Natural killer cell (primary cell): ENCODE results near the gene SMAD5. TPM values are rescaled to one million over a fixed set of nuclear protein-coding genes. Genes with fewer than 3 reads are reported as not detected.

Experiments used
- ATAC-seq, 3 donors: fragments of 150-1000 bp in 2 of 3; fragments of 200-7000 bp in 1 of 3; cut with Tn5 transposase; 1 replicate in 1 of 3; 2 replicates in 2 of 3; pipeline ENCODE4 v1.10.0; 2021; ENCODE audit warnings: mild to moderate bottlenecking in 2 of 3, moderate library complexity in 2 of 3
- DNase-seq, 2 donors: peaks; one replicate each; pipeline versions ENCODE4 v3.0.0 to v3.0.0-alpha.2; 2013 to 2021; ENCODE audit warnings: mixed read lengths in 1 of 2
- H3K27ac ChIP-seq: one replicate; pipeline ENCODE4 v1.5.1; 2013; ENCODE audit warnings: mild to moderate bottlenecking, low read length
- H3K27me3 ChIP-seq: one replicate; pipeline ENCODE4 v1.6.1; 2013; ENCODE audit warnings: low read length; ENCODE audit not compliant: control insufficient read depth, insufficient read depth
- H3K36me3 ChIP-seq: one replicate; pipeline ENCODE4 v1.6.1; 2013; ENCODE audit warnings: low read length; ENCODE audit not compliant: control insufficient read depth, insufficient read depth
- H3K4me1 ChIP-seq: one replicate; pipeline ENCODE4 v1.6.1; 2013; ENCODE audit warnings: low read length; ENCODE audit not compliant: control insufficient read depth, insufficient read depth
- H3K4me3 ChIP-seq: one replicate; pipeline ENCODE4 v1.5.1; 2013; ENCODE audit warnings: low read length
- H3K9me3 ChIP-seq: one replicate; pipeline ENCODE4 v1.6.1; 2013; ENCODE audit warnings: low read length; ENCODE audit not compliant: control insufficient read depth, insufficient read depth
- H3K27ac Mint-ChIP-seq, 2 donors: one replicate each; pipeline ENCODE4 v1.8.0; 2022; ENCODE audit warnings: mild to moderate bottlenecking in 2 of 2, mixed read lengths in 2 of 2, moderate library complexity in 1 of 2
- H3K27me3 Mint-ChIP-seq, 2 donors: one replicate each; pipeline ENCODE4 v1.8.0; 2022; ENCODE audit warnings: low read depth in 2 of 2, mixed read lengths in 2 of 2
- H3K36me3 Mint-ChIP-seq: one replicate; pipeline ENCODE4 v1.8.0; 2022; ENCODE audit warnings: mixed read lengths
- H3K4me1 Mint-ChIP-seq, 2 donors: one replicate each; pipeline ENCODE4 v1.8.0; 2022; ENCODE audit warnings: mixed read lengths in 2 of 2
- H3K4me3 Mint-ChIP-seq: one replicate; pipeline ENCODE4 v1.8.0; 2022; ENCODE audit warnings: mild to moderate bottlenecking, moderate library complexity, mixed read lengths
- H3K9me3 Mint-ChIP-seq, 2 donors: one replicate each; pipeline ENCODE4 v1.8.0; 2022; ENCODE audit warnings: mixed read lengths in 2 of 2
- CTCF ChIP-seq: fragments of 200-600 bp; IDR thresholded peaks from one replicate; pipeline ENCODE4 v1.8.0; 2022; ENCODE audit warnings: antibody characterized with exemption
- WGBS: methylation state at CpG from one replicate; pipeline ENCODE4 v1.1.7; 2013; ENCODE audit warnings: missing lambda C conversion rate; ENCODE audit not compliant: insufficient coverage; 5-methylcytosine and 5-hydroxymethylcytosine counted together
- intact Hi-C: fragments of 100-400 bp; cut with micrococcal nuclease; formaldehyde crosslinking; loops from one replicate; pipeline ENCODE4 v1.14.2; 2022
- total RNA-seq, 4 donors: library from RNA; stranded (reverse); fragments of 120-200 nt in 1 of 4; gene quantifications; one replicate each; pipeline versions ENCODE4 v1.2.3 to v1.2.4, GENCODE V29; 2013 to 2022

The SMAD5 gene
- total RNA-seq, 3 donors from 2014 or later (not counting 1 experiment from before 2014, with no cell fraction given), result 44.0 to 60.1 (median 54.1) TPM

- H3K27ac Mint-ChIP-seq, result no peak overlapping the region
- H3K36me3 ChIP-seq, result no peaks in the 10 kb centered on the region
- ATAC-seq (no peak), DNase-seq (no peak)
- 82% methylated on average over 4 of the region's 5 CpGs for WGBS
- no peaks in the 10 kb centered on the region for H3K9me3 Mint-ChIP-seq
- H3K4me1 ChIP-seq, result no peaks in the 10 kb centered on the region
- H3K27ac ChIP-seq, result no peak overlapping the region
- H3K4me3 Mint-ChIP-seq, result no peak overlapping the region
- peaks cover 5 to 9% of the 10 kb centered on the region in 2 donors for H3K27me3 Mint-ChIP-seq
- no peaks in the 10 kb centered on the region for H3K9me3 ChIP-seq
- intact Hi-C loops, result no loop called here
- no peaks in the 10 kb centered on the region for H3K36me3 Mint-ChIP-seq
- no peak overlapping the region for H3K4me3 ChIP-seq
- no peak for TF ChIP-seq CTCF
- H3K27me3 ChIP-seq, result no peaks in the 10 kb centered on the region
- no peaks in the 10 kb centered on the region for H3K4me1 Mint-ChIP-seq
Observed at GRCh38 chr5:136109453-136110135, 23.1 kb upstream of the SMAD5 start.

- H3K9me3 ChIP-seq, result no peaks in the 10 kb centered on the region
- Mint-ChIP-seq H3K27me3 (peaks cover 0 to 14% of the 10 kb centered on the region in 2 donors), H3K4me1 (no peaks in the 10 kb centered on the region), H3K9me3 (no peaks in the 10 kb centered on the region), H3K27ac (no peak overlapping the region), H3K4me3 (no peak overlapping the region), H3K36me3 (no peaks in the 10 kb centered on the region)
- DNase-seq, result no peak
- no peaks in the 10 kb centered on the region for H3K4me1 ChIP-seq
- no peak for ATAC-seq
- no peak overlapping the region for H3K27ac ChIP-seq
- WGBS, result 95% methylated on average over 2 of the region's 2 CpGs
- H3K4me3 ChIP-seq, result no peak overlapping the region
- no peaks in the 10 kb centered on the region for H3K27me3 ChIP-seq
- no peak for TF ChIP-seq CTCF
- intact Hi-C loops, result no loop called here
- no peaks in the 10 kb centered on the region for H3K36me3 ChIP-seq
Observed at GRCh38 chr5:136113606-136114005, 19.0 kb upstream of the SMAD5 start.

- Histone ChIP-seq H3K4me3 (no peak overlapping the region), H3K36me3 (no peaks in the 10 kb centered on the region), H3K27me3 (no peaks in the 10 kb centered on the region), H3K9me3 (no peaks in the 10 kb centered on the region), H3K4me1 (no peaks in the 10 kb centered on the region), H3K27ac (no peak overlapping the region)
- ATAC-seq (no peak), DNase-seq (no peak)
- H3K9me3 Mint-ChIP-seq, result no peaks in the 10 kb centered on the region
- no peak overlapping the region for H3K4me3 Mint-ChIP-seq
- no peak overlapping the region for H3K27ac Mint-ChIP-seq
- peaks cover 0 to 14% of the 10 kb centered on the region in 2 donors for H3K27me3 Mint-ChIP-seq
- H3K36me3 Mint-ChIP-seq, result no peaks in the 10 kb centered on the region
- no peaks in the 10 kb centered on the region for H3K4me1 Mint-ChIP-seq
- no peak for TF ChIP-seq CTCF
- 89% methylated on average over 4 of the region's 5 CpGs for WGBS
- intact Hi-C loops, result no loop called here
Observed at GRCh38 chr5:136114414-136115125, 18.1 kb upstream of the SMAD5 start.
